ENCODE data around the gene ATG4C.

GRCh38 chr1:62905309-62905708 is 121.4 kb downstream of the ATG4C start:
- TF ChIP-seq, protein P1, sequence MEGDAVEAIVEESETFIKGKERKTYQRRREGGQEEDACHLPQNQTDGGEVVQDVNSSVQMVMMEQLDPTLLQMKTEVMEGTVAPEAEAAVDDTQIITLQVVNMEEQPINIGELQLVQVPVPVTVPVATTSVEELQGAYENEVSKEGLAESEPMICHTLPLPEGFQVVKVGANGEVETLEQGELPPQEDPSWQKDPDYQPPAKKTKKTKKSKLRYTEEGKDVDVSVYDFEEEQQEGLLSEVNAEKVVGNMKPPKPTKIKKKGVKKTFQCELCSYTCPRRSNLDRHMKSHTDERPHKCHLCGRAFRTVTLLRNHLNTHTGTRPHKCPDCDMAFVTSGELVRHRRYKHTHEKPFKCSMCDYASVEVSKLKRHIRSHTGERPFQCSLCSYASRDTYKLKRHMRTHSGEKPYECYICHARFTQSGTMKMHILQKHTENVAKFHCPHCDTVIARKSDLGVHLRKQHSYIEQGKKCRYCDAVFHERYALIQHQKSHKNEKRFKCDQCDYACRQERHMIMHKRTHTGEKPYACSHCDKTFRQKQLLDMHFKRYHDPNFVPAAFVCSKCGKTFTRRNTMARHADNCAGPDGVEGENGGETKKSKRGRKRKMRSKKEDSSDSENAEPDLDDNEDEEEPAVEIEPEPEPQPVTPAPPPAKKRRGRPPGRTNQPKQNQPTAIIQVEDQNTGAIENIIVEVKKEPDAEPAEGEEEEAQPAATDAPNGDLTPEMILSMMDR (IDR thresholded peaks at IDR 0.05; ENCODE audit: low read depth, low read length, poor library complexity, severe bottlenecking): no peak
- no peak for TF ChIP-seq EZH2phosphoT487 (IDR thresholded peaks at IDR 0.05; ENCODE audit: borderline replicate concordance, low read length)
